HEK293T (cell line): ENCODE data around the gene FBXO41.

Experiments used
- ARNT ChIP-seq: fragments of 450-650 bp; IDR thresholded peaks from 2 replicates; pipeline ENCODE4 v1.6.1; 2017; ENCODE audit warnings: mild to moderate bottlenecking
- ELF4 ChIP-seq: fragments of 450-650 bp; IDR thresholded peaks from 2 replicates; pipeline ENCODE4 v1.6.1; 2017; ENCODE audit warnings: antibody characterized with exemption
- FOXK2 ChIP-seq: fragments of 450-650 bp; IDR thresholded peaks from 2 replicates; pipeline ENCODE4 v1.6.1; 2016; ENCODE audit warnings: mild to moderate bottlenecking
- L3MBTL2 ChIP-seq: fragments of 450-650 bp; conservative IDR thresholded peaks from 2 replicates; pipeline ENCODE4 v1.6.1; 2016; ENCODE audit warnings: mild to moderate bottlenecking
- LEF1 ChIP-seq: fragments of 450-650 bp; IDR thresholded peaks from 2 replicates; pipeline ENCODE4 v1.6.1; 2017; ENCODE audit warnings: mild to moderate bottlenecking, borderline replicate concordance
- NFRKB ChIP-seq: fragments of 450-650 bp; IDR thresholded peaks from 2 replicates; pipeline ENCODE4 v1.6.1; 2016; ENCODE audit warnings: mild to moderate bottlenecking, moderate library complexity
- SP1 ChIP-seq: fragments of 450-650 bp; IDR thresholded peaks from 2 replicates; pipeline ENCODE4 v1.6.1; 2017
- SUZ12 ChIP-seq: fragments of 450-650 bp; IDR thresholded peaks from 2 replicates; pipeline ENCODE4 v1.6.1; 2016; ENCODE audit warnings: mild to moderate bottlenecking
- TARDBP ChIP-seq: fragments of 450-650 bp; IDR thresholded peaks from 2 replicates; pipeline ENCODE4 v1.6.1; 2016
- ZNF384 ChIP-seq: fragments of 450-650 bp; IDR thresholded peaks from 2 replicates; pipeline ENCODE4 v1.6.1; 2016

- TF ChIP-seq ARNT (no peak), SUZ12 (no peak), SP1 (no peak), TARDBP (no peak), FOXK2 (no peak), NFRKB (no peak), ELF4 (no peak), LEF1 (no peak), L3MBTL2 (no peak), ZNF384 (no peak)
Observed at GRCh38 chr2:73300926-73301325, 16.6 kb upstream of the FBXO41 start.
